A673 (cell line): Measurements from ENCODE around the gene MRPS10. TPM values are rescaled to one million over a fixed set of nuclear protein-coding genes. Genes with fewer than 3 reads are reported as not detected.

Experiments
- BruUV-seq: library from RNA; stranded (reverse); fragments of 400-500 nt; replicated peaks from 2 replicates; lab custom pipeline; 2021; lab: Mats Ljungman, UMichigan
- CTCF ChIA-PET: fragments of 300-600 bp; sonication (Branson Sonifier 250); formaldehyde crosslinking; loops from one replicate; lab custom pipeline; 2022; ENCODE audit warnings: antibody characterized with exemption; lab: Charles Lee
- POLR2A ChIA-PET: fragments of 300-600 bp; sonication (Branson Sonifier 250); formaldehyde crosslinking; loops from one replicate; lab custom pipeline; 2022; ENCODE audit warnings: antibody characterized with exemption; ENCODE audit not compliant: low non-redundant PET; lab: Charles Lee
- DNase-seq: peaks from one replicate; pipeline ENCODE4 v3.0.0-alpha.2; 2015; ENCODE audit warnings: low spot score
- H3K27ac ChIP-seq: fragments of 200-600 bp; sonication (generic); 2 replicates; pipeline ENCODE4 v1.5.1; 2016; ENCODE audit warnings: mixed run types, low read depth, mild to moderate bottlenecking, mixed read lengths, antibody characterized with exemption, low read length; ENCODE audit not compliant: poor library complexity, severe bottlenecking
- H3K27me3 ChIP-seq: fragments of 200-600 bp; sonication (generic); replicated peaks from 2 replicates; pipeline ENCODE4 v1.6.1; 2017; ENCODE audit warnings: mixed run types, low read depth, mild to moderate bottlenecking, mixed read lengths, antibody characterized with exemption, low read length; ENCODE audit not compliant: insufficient read depth, poor library complexity
- H3K36me3 ChIP-seq: fragments of 200-600 bp; sonication (generic); 2 replicates; pipeline ENCODE4 v1.6.1; 2016; ENCODE audit warnings: mixed run types, mild to moderate bottlenecking, mixed read lengths, antibody characterized with exemption, low read length; ENCODE audit not compliant: insufficient read depth, poor library complexity, severe bottlenecking
- H3K4me1 ChIP-seq: fragments of 200-600 bp; sonication (generic); 2 replicates; pipeline ENCODE4 v1.6.1; 2017; ENCODE audit warnings: mixed run types, mild to moderate bottlenecking, mixed read lengths, antibody characterized with exemption, low read length; ENCODE audit not compliant: insufficient read depth, poor library complexity, severe bottlenecking
- H3K4me3 ChIP-seq: fragments of 200-600 bp; sonication (generic); 2 replicates; pipeline ENCODE4 v1.5.1; 2016; ENCODE audit warnings: low read depth, mixed run types, mild to moderate bottlenecking, mixed read lengths, low read length; ENCODE audit not compliant: poor library complexity, severe bottlenecking
- H3K9me3 ChIP-seq: fragments of 200-600 bp; sonication (generic); 2 replicates; pipeline ENCODE4 v1.6.1; 2016; ENCODE audit warnings: mixed run types, low read depth, mild to moderate bottlenecking, mixed read lengths, antibody characterized with exemption, low read length; ENCODE audit not compliant: poor library complexity, severe bottlenecking
- CTCF ChIP-seq: fragments of 300-800, 200-600 bp; sonication (generic); conservative IDR thresholded peaks from 2 replicates; pipeline ENCODE4 v1.5.1; 2017; ENCODE audit warnings: low read depth, mild to moderate bottlenecking, antibody characterized with exemption, low read length, moderate library complexity, mixed read lengths
- EZH2 ChIP-seq: fragments of 200-600 bp; sonication (generic); IDR thresholded peaks from 2 replicates; pipeline ENCODE4 v1.6.1; 2017; ENCODE audit warnings: borderline replicate concordance, low read depth, mild to moderate bottlenecking, mixed read lengths, antibody characterized with exemption, low read length; ENCODE audit not compliant: poor library complexity, severe bottlenecking
- intact Hi-C: fragments of 100-400 bp; cut with micrococcal nuclease; formaldehyde crosslinking; loops from one replicate; pipeline ENCODE4 v1.10.0; 2022; ENCODE audit not compliant: unreplicated experiment
- total RNA-seq: library from RNA; stranded (reverse); gene quantifications from 2 replicates; pipeline ENCODE4 v1.2.3, GENCODE V29; 2021

MRPS10 gene
- total RNA-seq, 1 experiment from 2014 or later = 52.0 TPM

GRCh38 chr6:42188406-42188805, 29.3 kb downstream of the MRPS10 start:
- intact Hi-C loops = no loop called here
- DNase-seq = no peak
- Histone ChIP-seq H3K9me3 (no peaks in the 10 kb centered on the region), H3K4me3 (no peak overlapping the region), H3K36me3 (no peaks in the 10 kb centered on the region), H3K27ac (no peak overlapping the region), H3K27me3 (no peaks in the 10 kb centered on the region), H3K4me1 (no peaks in the 10 kb centered on the region)
- POLR2A ChIA-PET = no interaction called here
- no TSS peak for BruUV-seq
- CTCF ChIA-PET = no interaction called here
- TF ChIP-seq CTCF (no peak), EZH2 (no peak)

- no peak overlapping the region for H3K4me3 ChIP-seq
- ChIA-PET POLR2A (no interaction called here), CTCF (no interaction called here)
- no peak for DNase-seq
- intact Hi-C loops = no loop called here
- no peak for TF ChIP-seq CTCF
- TF ChIP-seq EZH2 = no peak
- no peaks in the 10 kb centered on the region for H3K9me3 ChIP-seq
- H3K4me1 ChIP-seq = no peaks in the 10 kb centered on the region
- no peak overlapping the region for H3K27ac ChIP-seq
- H3K36me3 ChIP-seq = no peaks in the 10 kb centered on the region
- no peaks in the 10 kb centered on the region for H3K27me3 ChIP-seq
- no TSS peak for BruUV-seq
These were observed 32.1 kb downstream of the MRPS10 start for GRCh38 chr6:42185597-42185996.

- TF ChIP-seq EZH2 = no peak
- POLR2A ChIA-PET = no interaction called here
These were observed 33.2 kb downstream of the MRPS10 start for GRCh38 chr6:42184475-42184874.

GRCh38 chr6:42182101-42182500, 35.6 kb downstream of the MRPS10 start:
- POLR2A ChIA-PET = no interaction called here
- H3K4me3 ChIP-seq = no peak overlapping the region
- intact Hi-C loops = no loop called here
- CTCF ChIA-PET = no interaction called here
- H3K36me3 ChIP-seq = no peaks in the 10 kb centered on the region
- no peak for DNase-seq
- no TSS peak for BruUV-seq
- TF ChIP-seq EZH2 (no peak), CTCF (no peak)
- H3K27me3 ChIP-seq = no peaks in the 10 kb centered on the region
- no peaks in the 10 kb centered on the region for H3K9me3 ChIP-seq
- no peaks in the 10 kb centered on the region for H3K4me1 ChIP-seq
- H3K27ac ChIP-seq = no peak overlapping the region

More at GRCh38 chr6:42184475-42184874, 33.2 kb downstream of the MRPS10 start:
- H3K9me3 ChIP-seq = no peaks in the 10 kb centered on the region
- CTCF ChIA-PET = no interaction called here
- H3K4me3 ChIP-seq = no peak overlapping the region
- no peak for DNase-seq
- no peaks in the 10 kb centered on the region for H3K36me3 ChIP-seq
- H3K27me3 ChIP-seq = no peaks in the 10 kb centered on the region
- H3K4me1 ChIP-seq = no peaks in the 10 kb centered on the region
- intact Hi-C loops = no loop called here
- no peak overlapping the region for H3K27ac ChIP-seq
- BruUV-seq = no TSS peak
